ENCODE measurements around the gene MID1.

Gene MID1

GRCh38 chrX:10529344-10529743, 91.0 kb downstream of the MID1 start:
- DNase-seq (ENCODE audit: low read depth): peak; percentile 71

- no peak for DNase-seq (ENCODE audit: low read depth)
Measured at GRCh38 chrX:10526451-10526850, 93.9 kb downstream of the MID1 start.

GRCh38 chrX:10525381-10526120, 94.8 kb downstream of the MID1 start:
- peak; percentile 77 for DNase-seq (ENCODE audit: low read depth)

- DNase-seq (ENCODE audit: low read depth): peak; percentile 50
Measured at GRCh38 chrX:10524578-10524977, 95.8 kb downstream of the MID1 start.

GRCh38 chrX:10519761-10520160, 100.6 kb downstream of the MID1 start:
- peak; percentile 56 for DNase-seq (ENCODE audit: low read depth)

GRCh38 chrX:10519278-10519677, 101.1 kb downstream of the MID1 start:
- no peak for DNase-seq (ENCODE audit: low read depth)

- no peak for DNase-seq (ENCODE audit: low read depth)
Measured at GRCh38 chrX:10518073-10518472, 102.3 kb downstream of the MID1 start.

- no peak for DNase-seq (ENCODE audit: low read depth)
Measured at GRCh38 chrX:10516781-10517322, 103.5 kb downstream of the MID1 start.

GRCh38 chrX:10514891-10515290, 105.5 kb downstream of the MID1 start:
- no peak for DNase-seq (ENCODE audit: low read depth)

GRCh38 chrX:10513974-10514373, 106.4 kb downstream of the MID1 start:
- DNase-seq (ENCODE audit: low read depth): no peak

- no peak for DNase-seq (ENCODE audit: low read depth)
Measured at GRCh38 chrX:10512741-10513140, 107.6 kb downstream of the MID1 start.

GRCh38 chrX:10512258-10512657, 108.1 kb downstream of the MID1 start:
- no peak for DNase-seq (ENCODE audit: low read depth)

- no peak for DNase-seq (ENCODE audit: low read depth)
Measured at GRCh38 chrX:10509397-10509796, 111.0 kb downstream of the MID1 start.

GRCh38 chrX:10508891-10509290, 111.5 kb downstream of the MID1 start:
- no peak for DNase-seq (ENCODE audit: low read depth)

- peak; percentile 53 for DNase-seq (ENCODE audit: low read depth)
Measured at GRCh38 chrX:10507876-10508275, 112.5 kb downstream of the MID1 start.

GRCh38 chrX:10507181-10507580, 113.2 kb downstream of the MID1 start:
- no peak for DNase-seq (ENCODE audit: low read depth)

- no peak for DNase-seq (ENCODE audit: low read depth)
Measured at GRCh38 chrX:10506781-10507180, 113.6 kb downstream of the MID1 start.

GRCh38 chrX:10505726-10506125, 114.7 kb downstream of the MID1 start:
- DNase-seq (ENCODE audit: low read depth): no peak

- DNase-seq (ENCODE audit: low read depth): no peak
Measured at GRCh38 chrX:10502961-10503360, 117.4 kb downstream of the MID1 start.

GRCh38 chrX:10501611-10502010, 118.8 kb downstream of the MID1 start:
- DNase-seq (ENCODE audit: low read depth): no peak

GRCh38 chrX:10496345-10496965, 123.9 kb downstream of the MID1 start:
- peak; percentile 82 for DNase-seq (ENCODE audit: low read depth)

GRCh38 chrX:10495677-10496076, 124.7 kb downstream of the MID1 start:
- DNase-seq (ENCODE audit: low read depth): no peak

- DNase-seq (ENCODE audit: low read depth): no peak
Measured at GRCh38 chrX:10492250-10492649, 128.1 kb downstream of the MID1 start.

- peak; percentile 68 for DNase-seq (ENCODE audit: low read depth)
Measured at GRCh38 chrX:10486373-10486772, 134.0 kb downstream of the MID1 start.
